SJSA1 (cell line): ENCODE measurements around the gene STRIP1. TPM values are rescaled to one million over a fixed set of nuclear protein-coding genes. Genes with fewer than 3 reads are reported as not detected.
"Not testable (repeated sequence)": the region's sequence is repeated elsewhere in the genome, so short reads cannot be mapped to it uniquely, and the experiment has no call there.

ENCODE experiments used
- DNase-seq, 2 experiments: peaks; one replicate each; pipeline ENCODE4 v3.0.0-alpha.2; 2015 to 2020; ENCODE audit warnings: low spot score in 2 of 2, low read depth in 1 of 2
- H3K27ac ChIP-seq: fragments of 250-450 bp; sonication (Bioruptor Pico); 2 replicates; pipeline ENCODE4 v1.5.1; 2020; ENCODE audit warnings: mild to moderate bottlenecking, moderate library complexity
- H3K27me3 ChIP-seq: fragments of 250-450 bp; sonication (Bioruptor Pico); replicated peaks from 2 replicates; pipeline ENCODE4 v1.5.1; 2020; ENCODE audit warnings: mild to moderate bottlenecking, moderate library complexity
- H3K36me3 ChIP-seq: fragments of 250-450 bp; sonication (Bioruptor Pico); 2 replicates; pipeline ENCODE4 v1.5.1; 2020; ENCODE audit warnings: mild to moderate bottlenecking
- H3K4me1 ChIP-seq: fragments of 250-450 bp; sonication (Bioruptor Pico); replicated peaks from 2 replicates; pipeline ENCODE4 v1.6.1; 2021; ENCODE audit warnings: mild to moderate bottlenecking
- H3K4me3 ChIP-seq: fragments of 250-450 bp; sonication (Bioruptor Pico); 2 replicates; pipeline ENCODE4 v1.5.1; 2020; ENCODE audit warnings: mild to moderate bottlenecking
- H3K9me3 ChIP-seq: fragments of 250-450 bp; sonication (Bioruptor Pico); replicated peaks from 2 replicates; pipeline ENCODE4 v1.5.1; 2020; ENCODE audit warnings: mild to moderate bottlenecking
- total RNA-seq: library from RNA; depleted of rRNA; stranded (reverse); fragments of >200 nt; shearing (Covaris generic); gene quantifications from 2 replicates; pipeline ENCODE4 v1.2.3, GENCODE V29; 2014

Gene STRIP1
- total RNA-seq, 1 experiment from 2014 or later, result 31.6 TPM

GRCh38 chr1:110063781-110064180 is 29.4 kb downstream of the STRIP1 start:
- no peak overlapping the region for H3K4me3 ChIP-seq
- H3K27ac ChIP-seq, result no peak overlapping the region
- no peaks in the 10 kb centered on the region; the same call in 1 of the 2 replicates for H3K9me3 ChIP-seq
- H3K4me1 ChIP-seq, result no peaks in the 10 kb centered on the region
- H3K27me3 ChIP-seq, result no peaks in the 10 kb centered on the region
- no peak for DNase-seq
- peaks cover 5% of the 10 kb centered on the region for H3K36me3 ChIP-seq

GRCh38 chr1:110064576-110065337 is 30.3 kb downstream of the STRIP1 start:
- no peak for DNase-seq
- no peaks in the 10 kb centered on the region; the same call in 1 of the 2 replicates for H3K9me3 ChIP-seq
- no peak overlapping the region for H3K27ac ChIP-seq
- H3K4me1 ChIP-seq, result no peaks in the 10 kb centered on the region
- H3K27me3 ChIP-seq, result no peaks in the 10 kb centered on the region
- H3K4me3 ChIP-seq, result no peak overlapping the region
- H3K36me3 ChIP-seq, result peaks cover 5% of the 10 kb centered on the region

- no peaks in the 10 kb centered on the region for H3K4me1 ChIP-seq
- DNase-seq, result no peak
Measured at GRCh38 chr1:110065841-110066240, 31.4 kb downstream of the STRIP1 start.

GRCh38 chr1:110067479-110067892 is 33.1 kb downstream of the STRIP1 start:
- DNase-seq, result no peak
- Histone ChIP-seq H3K4me3 (no peak overlapping the region), H3K9me3 (no peaks in the 10 kb centered on the region; the same call in 1 of the 2 replicates), H3K36me3 (no peaks in the 10 kb centered on the region), H3K27ac (no peak overlapping the region), H3K27me3 (peaks cover 4% of the 10 kb centered on the region; the same call in 1 of the 2 replicates), H3K4me1 (no peaks in the 10 kb centered on the region)

More at GRCh38 chr1:110065841-110066240, 31.4 kb downstream of the STRIP1 start:
- H3K27ac ChIP-seq, result no peak overlapping the region
- H3K36me3 ChIP-seq, result no peaks in the 10 kb centered on the region
- no peaks in the 10 kb centered on the region; the same call in 1 of the 2 replicates for H3K9me3 ChIP-seq
- H3K27me3 ChIP-seq, result no peaks in the 10 kb centered on the region
- H3K4me3 ChIP-seq, result no peak overlapping the region

- Histone ChIP-seq H3K36me3 (no peaks in the 10 kb centered on the region), H3K27me3 (peaks cover 8% of the 10 kb centered on the region; the same call in 1 of the 2 replicates), H3K4me3 (no peak overlapping the region)
Measured at GRCh38 chr1:110067893-110068645, 33.6 kb downstream of the STRIP1 start.

GRCh38 chr1:110068646-110069403 is 34.4 kb downstream of the STRIP1 start:
- no peak for DNase-seq
- Histone ChIP-seq H3K27ac (no peak overlapping the region), H3K4me3 (no peak overlapping the region), H3K9me3 (no peaks in the 10 kb centered on the region; the same call in 1 of the 2 replicates), H3K36me3 (no peaks in the 10 kb centered on the region), H3K27me3 (peaks cover 8% of the 10 kb centered on the region; the same call in 1 of the 2 replicates), H3K4me1 (no peaks in the 10 kb centered on the region)

More at GRCh38 chr1:110067893-110068645, 33.6 kb downstream of the STRIP1 start:
- Histone ChIP-seq H3K9me3 (no peaks in the 10 kb centered on the region; the same call in 1 of the 2 replicates), H3K27ac (no peak overlapping the region), H3K4me1 (no peaks in the 10 kb centered on the region)
- DNase-seq, result no peak

GRCh38 chr1:110069404-110070281 is 35.2 kb downstream of the STRIP1 start:
- peaks cover 8% of the 10 kb centered on the region; the same call in 1 of the 2 replicates for H3K27me3 ChIP-seq

GRCh38 chr1:110070282-110070669 is 35.9 kb downstream of the STRIP1 start:
- DNase-seq, result no peak
- Histone ChIP-seq H3K27me3 (peaks cover 8% of the 10 kb centered on the region; the same call in 1 of the 2 replicates), H3K4me3 (no peak overlapping the region), H3K9me3 (no peaks in the 10 kb centered on the region; the same call in 1 of the 2 replicates), H3K27ac (no peak overlapping the region), H3K36me3 (no peaks in the 10 kb centered on the region), H3K4me1 (no peaks in the 10 kb centered on the region)

More at GRCh38 chr1:110069404-110070281, 35.2 kb downstream of the STRIP1 start:
- no peaks in the 10 kb centered on the region for H3K36me3 ChIP-seq
- no peak overlapping the region for H3K4me3 ChIP-seq
- H3K9me3 ChIP-seq, result no peaks in the 10 kb centered on the region; the same call in 1 of the 2 replicates
- no peaks in the 10 kb centered on the region for H3K4me1 ChIP-seq
- DNase-seq, result no peak
- no peak overlapping the region for H3K27ac ChIP-seq

GRCh38 chr1:110070671-110071242 is 36.3 kb downstream of the STRIP1 start, which contains the start of gene ALX3:
ALX3 (minus strand) TSS chr1:110070672; CDS start chr1:110070612, 60 bp downstream.
- H3K4me3 ChIP-seq, result no peak within 1 kb of the TSS
- H3K36me3 ChIP-seq, result no peaks in the 10 kb centered on the region
- no peak for DNase-seq
- no peaks in the 10 kb centered on the region for H3K4me1 ChIP-seq
- H3K9me3 ChIP-seq, result no peaks in the 10 kb centered on the region; the same call in 1 of the 2 replicates
- peaks cover 8% of the 10 kb centered on the region; the same call in 1 of the 2 replicates for H3K27me3 ChIP-seq
- H3K27ac ChIP-seq, result no peak within 1 kb of the TSS

- H3K4me1 ChIP-seq, result no peaks in the 10 kb centered on the region
- H3K4me3 ChIP-seq, result no peak overlapping the region
- H3K9me3 ChIP-seq, result no peaks in the 10 kb centered on the region
- no peak for DNase-seq
- no peak overlapping the region for H3K27ac ChIP-seq
- H3K36me3 ChIP-seq, result no peaks in the 10 kb centered on the region
- peaks cover 8% of the 10 kb centered on the region; the same call in 1 of the 2 replicates for H3K27me3 ChIP-seq
Measured at GRCh38 chr1:110074166-110074565, 39.7 kb downstream of the STRIP1 start.

- peaks cover 8% of the 10 kb centered on the region; the same call in 1 of the 2 replicates for H3K27me3 ChIP-seq
Measured at GRCh38 chr1:110076789-110077500, 42.5 kb downstream of the STRIP1 start.

GRCh38 chr1:110079995-110080394 is 45.6 kb downstream of the STRIP1 start:
- H3K27me3 ChIP-seq, result peaks cover 24% of the 10 kb centered on the region

More at GRCh38 chr1:110076789-110077500, 42.5 kb downstream of the STRIP1 start:
- Histone ChIP-seq H3K27ac (no peak overlapping the region), H3K4me1 (no peaks in the 10 kb centered on the region), H3K4me3 (no peak overlapping the region), H3K36me3 (no peaks in the 10 kb centered on the region), H3K9me3 (no peaks in the 10 kb centered on the region)
- DNase-seq, result no peak

More at GRCh38 chr1:110079995-110080394, 45.6 kb downstream of the STRIP1 start:
- not testable (repeated sequence) for H3K4me3 ChIP-seq, DNase-seq, H3K4me1 ChIP-seq, H3K9me3 ChIP-seq, H3K27ac ChIP-seq, H3K36me3 ChIP-seq
